ENCODE measurements around the gene TIE1.
A peak's percentile ranks its signal among the peaks of the same experiment; 100 is the strongest.

TIE1 gene

GRCh38 chr1:43339584-43340232 lies 38.9 kb downstream of the TIE1 start:
- no peak for DNase-seq

- DNase-seq = no peak
These were observed 39.8 kb downstream of the TIE1 start for GRCh38 chr1:43340559-43340958.

GRCh38 chr1:43344267-43344850 lies 43.6 kb downstream of the TIE1 start:
- no peak for DNase-seq

GRCh38 chr1:43345120-43345519 lies 44.3 kb downstream of the TIE1 start:
- no peak for DNase-seq

- DNase-seq = no peak
These were observed 45.9 kb downstream of the TIE1 start for GRCh38 chr1:43346636-43347035.

GRCh38 chr1:43348343-43348808 lies 47.6 kb downstream of the TIE1 start:
- no peak for DNase-seq

- peak; percentile 66 for DNase-seq
These were observed 48.2 kb downstream of the TIE1 start for GRCh38 chr1:43348809-43349593.

- peak; percentile 56 for DNase-seq
These were observed 49.0 kb downstream of the TIE1 start for GRCh38 chr1:43349594-43350306.

- no peak for DNase-seq
These were observed 50.2 kb downstream of the TIE1 start for GRCh38 chr1:43350976-43351375.

- no peak for DNase-seq
These were observed 50.9 kb downstream of the TIE1 start for GRCh38 chr1:43351421-43352350.

GRCh38 chr1:43352351-43352705 lies 51.5 kb downstream of the TIE1 start:
- no peak for DNase-seq

GRCh38 chr1:43352881-43353280 lies 52.1 kb downstream of the TIE1 start:
- no peak for DNase-seq

GRCh38 chr1:43354471-43354870 lies 53.7 kb downstream of the TIE1 start:
- DNase-seq = no peak

GRCh38 chr1:43354936-43355335 lies 54.2 kb downstream of the TIE1 start:
- peak; percentile 25 for DNase-seq

- no peak for DNase-seq
These were observed 56.5 kb downstream of the TIE1 start for GRCh38 chr1:43357251-43357650.

- no peak for DNase-seq
These were observed 57.5 kb downstream of the TIE1 start for GRCh38 chr1:43358121-43358745.

- DNase-seq = peak; percentile 99
These were observed 58.2 kb downstream of the TIE1 start, which contains the start of gene CDC20 for GRCh38 chr1:43358746-43359693. Gene CDC20, plus strand, starts transcription at chr1:43358981. Its CDS starts 235 bp downstream, at chr1:43359216.

- peak; percentile 45 for DNase-seq
These were observed 58.9 kb downstream of the TIE1 start for GRCh38 chr1:43359696-43360095.

- DNase-seq = peak; percentile 8
These were observed 59.8 kb downstream of the TIE1 start for GRCh38 chr1:43360616-43361015.

GRCh38 chr1:43363283-43363934 lies 62.6 kb downstream of the TIE1 start:
- DNase-seq = peak; percentile 49
